PC-3 (cell line): ENCODE measurements around the gene CAPN10. TPM values are rescaled to one million over a fixed set of nuclear protein-coding genes. Genes with fewer than 3 reads are reported as not detected.

Experiments used
- ATAC-seq: fragments of 200-7000 bp; cut with Tn5 transposase; 2 replicates; pipeline ENCODE4 v1.9.1; 2020; ENCODE audit warnings: mild to moderate bottlenecking, moderate library complexity
- BruUV-seq: library from RNA; stranded (reverse); fragments of 400-500 nt; replicated peaks from 2 replicates; lab custom pipeline; 2021; lab: Mats Ljungman, UMichigan
- CTCF ChIA-PET: fragments of 300-600 bp; sonication (Branson Sonifier 250); formaldehyde crosslinking; loops from one replicate; lab custom pipeline; 2022; ENCODE audit warnings: antibody characterized with exemption; lab: Charles Lee
- POLR2A ChIA-PET: fragments of 300-600 bp; sonication (Branson Sonifier 250); formaldehyde crosslinking; loops from one replicate; lab custom pipeline; 2022; ENCODE audit warnings: antibody characterized with exemption; ENCODE audit not compliant: unreplicated experiment; lab: Charles Lee
- DNase-seq: peaks from one replicate; pipeline ENCODE4 v3.0.0-alpha.2; 2015
- H2AFZ ChIP-seq: fragments of 300-600 bp; sonication (generic); 2 replicates; pipeline ENCODE4 v1.6.0; 2016; ENCODE audit warnings: antibody characterized with exemption, low read length
- H3F3A ChIP-seq: fragments of 300-600 bp; sonication (generic); one replicate; pipeline ENCODE4 v1.6.0; 2017; ENCODE audit warnings: antibody characterized with exemption, low read length, control low read depth, mild to moderate bottlenecking; ENCODE audit not compliant: unreplicated experiment
- H3K27ac ChIP-seq: fragments of 300-600 bp; sonication (generic); 2 replicates; pipeline ENCODE4 v1.5.1; 2016; ENCODE audit warnings: mild to moderate bottlenecking, low read length
- H3K27me3 ChIP-seq: fragments of 300-600 bp; sonication (generic); 2 replicates; pipeline ENCODE4 v1.6.1; 2016; ENCODE audit warnings: low read length, mixed read lengths
- H3K36me3 ChIP-seq: fragments of 300-600 bp; sonication (generic); 2 replicates; pipeline ENCODE4 v1.6.1; 2016; ENCODE audit warnings: low read depth, mixed run types, low read length, mixed read lengths
- H3K4me1 ChIP-seq: fragments of 300-600 bp; sonication (generic); 2 replicates; pipeline ENCODE4 v1.5.1; 2016; ENCODE audit warnings: low read length; ENCODE audit not compliant: insufficient read depth
- H3K4me2 ChIP-seq: fragments of 300-600 bp; sonication (generic); 2 replicates; pipeline ENCODE4 v1.6.0; 2016; ENCODE audit warnings: low read length
- H3K4me3 ChIP-seq: fragments of 300-600 bp; sonication (generic); 2 replicates; pipeline ENCODE4 v1.5.1; 2016; ENCODE audit warnings: mild to moderate bottlenecking, low read length, mixed read lengths
- H3K79me2 ChIP-seq: fragments of 300-600 bp; sonication (generic); 2 replicates; pipeline ENCODE4 v1.6.1; 2017; ENCODE audit warnings: low read length, mixed read lengths
- H3K9ac ChIP-seq: fragments of 300-600 bp; sonication (generic); 2 replicates; pipeline ENCODE4 v1.6.0; 2016; ENCODE audit warnings: mild to moderate bottlenecking, low read length
- H3K9me2 ChIP-seq: fragments of 300-600 bp; sonication (generic); replicated peaks from 2 replicates; pipeline ENCODE4 v1.6.1; 2016; ENCODE audit warnings: mixed run types, low read length, mixed read lengths
- H3K9me3 ChIP-seq: fragments of 300-600 bp; sonication (generic); 2 replicates; pipeline ENCODE4 v1.6.1; 2016; ENCODE audit warnings: low read length, mixed read lengths
- H4K20me1 ChIP-seq: fragments of 300-600 bp; sonication (generic); 2 replicates; pipeline ENCODE4 v1.6.1; 2016; ENCODE audit warnings: low read length, mixed read lengths
- EZH2 ChIP-seq: fragments of 300-600 bp; sonication (generic); IDR thresholded peaks from one replicate; pipeline ENCODE4 v1.6.1; 2017; ENCODE audit warnings: antibody characterized with exemption, mild to moderate bottlenecking, low read length; ENCODE audit not compliant: unreplicated experiment
- EZH2phosphoT487 ChIP-seq: fragments of 300-600 bp; sonication (generic); IDR thresholded peaks from 2 replicates; pipeline ENCODE4 v1.6.1; 2018; ENCODE audit warnings: mild to moderate bottlenecking, antibody characterized with exemption, low read length, borderline replicate concordance
- intact Hi-C: fragments of 100-400 bp; cut with micrococcal nuclease; formaldehyde crosslinking; loops from 2 replicates; pipeline ENCODE4 v1.9.0; 2023
- total RNA-seq: library from RNA; depleted of rRNA; stranded (reverse); fragments of >200 nt; gene quantifications from 2 replicates; pipeline ENCODE4 v1.2.3, GENCODE V29; 2014
- TF ChIP-seq, protein P1 (sequence below): fragments of 300-600 bp; sonication (generic); conservative IDR thresholded peaks from 2 replicates; pipeline ENCODE4 v1.5.1; 2017; ENCODE audit warnings: antibody characterized with exemption, low read depth, mild to moderate bottlenecking, low read length

CAPN10 gene
- total RNA-seq, 1 experiment from 2014 or later = 32.2 TPM

DNA sequence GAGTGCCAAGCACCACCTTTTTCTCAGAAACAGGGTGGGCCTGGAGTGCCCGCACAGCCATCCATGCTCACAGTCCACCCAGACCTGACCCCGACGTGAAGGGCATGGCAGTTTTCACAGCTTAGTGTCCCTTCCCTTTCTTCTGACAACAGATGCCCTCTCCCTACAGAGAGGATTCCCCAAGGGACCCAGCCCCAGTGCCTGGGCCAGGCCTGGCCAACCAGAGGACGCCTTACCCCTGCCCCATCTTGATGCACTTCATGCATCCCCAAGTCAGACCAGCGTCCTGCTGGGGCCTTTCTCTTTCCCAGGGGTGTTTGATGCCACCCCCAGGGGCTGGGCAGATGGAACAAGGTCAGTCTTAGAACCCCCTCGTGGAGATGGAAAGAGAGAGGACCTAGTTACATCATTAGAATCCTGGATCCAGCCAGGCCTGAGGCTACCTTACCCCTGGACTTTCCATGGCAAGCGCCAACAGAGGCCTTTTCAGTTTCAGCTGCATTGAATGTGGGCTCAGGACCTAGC is 32.5 kb upstream of the CAPN10 start:
- Histone ChIP-seq H3K9ac (no peak overlapping the region), H3K4me1 (peaks cover 3% of the 10 kb centered on the region; the same call in 1 of the 2 replicates), H3F3A (no peaks in the 10 kb centered on the region), H3K9me3 (no peaks in the 10 kb centered on the region), H3K4me2 (no peak overlapping the region), H3K27me3 (no peaks in the 10 kb centered on the region), H3K79me2 (peaks cover 31% of the 10 kb centered on the region), H3K9me2 (no peaks in the 10 kb centered on the region), H3K36me3 (0 out of 2 replicates have a peak, but pooled peaks cover 4% of the 10 kb centered on the region), H3K4me3 (no peak overlapping the region), H3K27ac (no peak overlapping the region), H4K20me1 (no peaks in the 10 kb centered on the region; the same call in 1 of the 2 replicates), H2AFZ (no peak overlapping the region)
- POLR2A ChIA-PET = interaction anchor here (0.7 kb wide), 1 partner anchor 33 kb away, joined by 4 read pairs; the partner anchor contains the start of gene CAPN10
- intact Hi-C loops = no loop called here
- CTCF ChIA-PET = no interaction called here
- TF ChIP-seq, protein P1, sequence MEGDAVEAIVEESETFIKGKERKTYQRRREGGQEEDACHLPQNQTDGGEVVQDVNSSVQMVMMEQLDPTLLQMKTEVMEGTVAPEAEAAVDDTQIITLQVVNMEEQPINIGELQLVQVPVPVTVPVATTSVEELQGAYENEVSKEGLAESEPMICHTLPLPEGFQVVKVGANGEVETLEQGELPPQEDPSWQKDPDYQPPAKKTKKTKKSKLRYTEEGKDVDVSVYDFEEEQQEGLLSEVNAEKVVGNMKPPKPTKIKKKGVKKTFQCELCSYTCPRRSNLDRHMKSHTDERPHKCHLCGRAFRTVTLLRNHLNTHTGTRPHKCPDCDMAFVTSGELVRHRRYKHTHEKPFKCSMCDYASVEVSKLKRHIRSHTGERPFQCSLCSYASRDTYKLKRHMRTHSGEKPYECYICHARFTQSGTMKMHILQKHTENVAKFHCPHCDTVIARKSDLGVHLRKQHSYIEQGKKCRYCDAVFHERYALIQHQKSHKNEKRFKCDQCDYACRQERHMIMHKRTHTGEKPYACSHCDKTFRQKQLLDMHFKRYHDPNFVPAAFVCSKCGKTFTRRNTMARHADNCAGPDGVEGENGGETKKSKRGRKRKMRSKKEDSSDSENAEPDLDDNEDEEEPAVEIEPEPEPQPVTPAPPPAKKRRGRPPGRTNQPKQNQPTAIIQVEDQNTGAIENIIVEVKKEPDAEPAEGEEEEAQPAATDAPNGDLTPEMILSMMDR = no peak
- no peak for ATAC-seq
- no peak for DNase-seq
- BruUV-seq = no TSS peak

DNA sequence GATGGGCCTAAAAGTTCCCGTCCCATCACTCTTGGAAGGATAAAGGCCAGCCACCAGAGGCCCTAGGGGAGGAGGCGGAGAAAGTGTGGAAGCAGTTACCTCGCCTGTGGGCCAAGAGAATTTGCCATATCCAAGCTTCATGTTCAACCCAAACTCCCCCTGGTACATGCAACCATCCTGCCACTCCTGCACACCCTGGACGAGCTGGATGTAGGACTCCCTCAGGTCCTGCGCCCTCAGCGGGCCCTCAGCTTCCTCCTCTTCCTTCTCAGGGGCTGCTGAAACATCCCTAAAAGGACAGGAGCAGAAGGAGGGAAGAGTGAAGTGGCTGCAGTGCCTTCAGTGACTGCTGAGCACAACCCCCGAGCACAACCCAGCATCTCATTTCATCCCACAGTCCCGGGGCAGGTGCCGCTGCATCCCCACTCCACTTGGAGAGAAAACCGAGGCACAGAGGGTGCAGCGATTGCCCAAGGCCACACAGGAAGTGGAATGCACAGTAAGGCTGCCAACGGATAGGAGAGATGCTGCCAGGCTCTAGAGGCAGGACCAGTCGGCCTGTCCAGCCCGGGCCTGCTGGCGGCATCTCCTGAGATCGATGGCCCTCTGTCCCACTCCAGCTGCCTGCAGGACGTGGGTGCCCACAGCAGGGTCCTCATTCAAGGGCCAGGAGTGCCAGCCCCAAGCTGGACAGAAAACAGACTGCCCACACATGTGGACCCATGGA is 31.6 kb upstream of the CAPN10 start:
- Histone ChIP-seq H3K9me2 (no peaks in the 10 kb centered on the region), H3K27ac (no peak overlapping the region), H3K9me3 (no peaks in the 10 kb centered on the region), H3K9ac (no peak overlapping the region), H2AFZ (no peak overlapping the region), H3K27me3 (no peaks in the 10 kb centered on the region), H3K4me2 (no peak overlapping the region), H3K79me2 (peaks cover 40% of the 10 kb centered on the region), H3K4me3 (no peak overlapping the region), H4K20me1 (no peaks in the 10 kb centered on the region; the same call in 1 of the 2 replicates), H3F3A (no peaks in the 10 kb centered on the region), H3K36me3 (0 out of 2 replicates have a peak, but pooled peaks cover 4% of the 10 kb centered on the region), H3K4me1 (peaks cover 12% of the 10 kb centered on the region)
- intact Hi-C loops = no loop called here
- no peak for TF ChIP-seq EZH2phosphoT487
- TF ChIP-seq, protein P1 = no peak
- no peak for TF ChIP-seq EZH2
- POLR2A ChIA-PET = interaction anchor here (0.7 kb wide), 1 partner anchor 32 kb away, joined by 4 read pairs; the partner anchor contains the start of gene CAPN10
- BruUV-seq = no TSS peak
- ATAC-seq = no peak
- DNase-seq = no peak
- CTCF ChIA-PET = no interaction called here
